Melanocyte of skin (primary cell): ENCODE results near the gene PRB3. TPM values are rescaled to one million over a fixed set of nuclear protein-coding genes. Genes with fewer than 3 reads are reported as not detected.

Source experiments
- total RNA-seq, 2 donors: library from RNA; depleted of rRNA; stranded (reverse); fragments of >200 nt; gene quantifications; 2 replicates each; pipeline ENCODE4 v1.2.3, GENCODE V29; 2012

PRB3 gene
- total RNA-seq = not detected

DNA sequence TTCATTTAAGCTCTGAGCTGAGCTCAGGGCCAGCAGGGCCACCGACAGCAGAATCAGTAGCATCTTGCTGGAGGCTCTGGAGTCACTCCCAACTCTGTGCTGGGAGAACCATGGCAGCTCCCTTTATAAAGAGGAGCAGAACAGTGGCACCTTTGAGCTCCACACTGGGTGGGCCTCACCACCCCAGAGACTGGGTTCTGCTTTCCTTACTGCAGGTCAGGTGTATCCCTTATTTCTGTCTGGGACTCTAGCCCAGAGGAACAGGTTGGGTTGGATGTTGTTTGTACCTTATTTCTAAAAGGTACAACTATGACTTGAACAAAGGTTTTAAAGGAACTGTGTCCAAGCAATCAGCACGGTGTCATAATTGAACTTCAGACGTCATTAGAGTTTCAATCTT, at the start of gene PRB3:
TSS of gene PRB3 (minus strand) at position 101 of the 400 bp plus-strand sequence. CDS start at position 63, 38 bp downstream.

DNA sequence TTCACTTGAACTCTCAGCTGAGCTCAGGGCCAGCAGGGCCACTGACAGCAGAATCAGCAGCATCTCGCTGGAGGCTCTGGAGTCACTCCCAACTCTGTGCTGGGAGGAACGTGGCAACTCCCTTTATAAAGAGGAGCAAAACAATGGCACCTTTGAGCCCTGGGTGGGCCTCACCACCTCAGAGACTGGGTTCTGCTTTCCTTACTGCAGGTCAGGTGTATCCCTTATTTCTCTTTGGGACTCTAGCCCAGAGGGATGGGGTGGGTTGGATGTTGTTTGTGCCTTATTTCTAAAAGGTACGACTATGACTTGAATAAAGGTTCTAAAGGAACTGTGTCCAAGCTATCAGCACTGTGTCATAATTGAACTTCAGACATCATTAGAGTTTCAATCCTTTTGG, 40.8 kb upstream of the PRB3 start, which contains the start of gene PRB4:
TSS of gene PRB4 (minus strand) at position 101 of the 400 bp plus-strand sequence. CDS start at position 63, 38 bp downstream.

Other genes starting within 250 kb of the PRB3 start
- gene TAS2R19, start 247.1 kb downstream of the PRB3 start, total RNA-seq = 1 to 10 TPM; 2.4 to 5.0 TPM
- 1 to 10 TPM; 3.3 to 4.1 TPM for gene TAS2R31, start 238.3 kb downstream of the PRB3 start, total RNA-seq
- gene TAS2R46, start 207.4 kb downstream of the PRB3 start, total RNA-seq = 1 to 10 TPM; 1.7 to 4.0 TPM
- gene TAS2R43, start 177.4 kb downstream of the PRB3 start, total RNA-seq = 1 to 10 TPM; 3.1 to 4.0 TPM
- 1 to 10 TPM; 3.4 to 7.7 TPM for gene TAS2R30, start 135.1 kb downstream of the PRB3 start, total RNA-seq
- 1 to 10 TPM; 4.8 to 5.7 TPM for gene SMIM10L1, start 98.5 kb downstream of the PRB3 start, total RNA-seq
- gene TAS2R42, start 82.8 kb downstream of the PRB3 start, total RNA-seq = not detected
- not detected for gene PRB4, start 40.7 kb upstream of the PRB3 start, total RNA-seq
- gene PRB2, start 125.9 kb upstream of the PRB3 start, total RNA-seq = not detected